MV-4-11 (cell line): ENCODE data around the gene KIF22.
"Not testable (repeated sequence)": the region's sequence is repeated elsewhere in the genome, so short reads cannot be mapped to it uniquely, and the experiment has no call there.

Experiments used
- DNase-seq: peaks from one replicate; lab custom pipeline; 2025; lab: John Stamatoyannopoulos, UW

The KIF22 gene

GRCh38 chr16:29766571-29766970 is 24.0 kb upstream of the KIF22 start:
- no peak for DNase-seq

GRCh38 chr16:29767062-29767461 is 23.5 kb upstream of the KIF22 start:
- DNase-seq, result no peak

GRCh38 chr16:29769507-29769906 is 21.0 kb upstream of the KIF22 start:
- no peak for DNase-seq

GRCh38 chr16:29770250-29770929 is 20.2 kb upstream of the KIF22 start:
- DNase-seq, result no peak

- DNase-seq, result not testable (repeated sequence)
Observed at GRCh38 chr16:29772330-29772729, 18.2 kb upstream of the KIF22 start.

- no peak for DNase-seq
Observed at GRCh38 chr16:29774730-29775129, 15.8 kb upstream of the KIF22 start.

GRCh38 chr16:29775742-29776408 is 14.7 kb upstream of the KIF22 start:
- DNase-seq, result no peak

DNA sequence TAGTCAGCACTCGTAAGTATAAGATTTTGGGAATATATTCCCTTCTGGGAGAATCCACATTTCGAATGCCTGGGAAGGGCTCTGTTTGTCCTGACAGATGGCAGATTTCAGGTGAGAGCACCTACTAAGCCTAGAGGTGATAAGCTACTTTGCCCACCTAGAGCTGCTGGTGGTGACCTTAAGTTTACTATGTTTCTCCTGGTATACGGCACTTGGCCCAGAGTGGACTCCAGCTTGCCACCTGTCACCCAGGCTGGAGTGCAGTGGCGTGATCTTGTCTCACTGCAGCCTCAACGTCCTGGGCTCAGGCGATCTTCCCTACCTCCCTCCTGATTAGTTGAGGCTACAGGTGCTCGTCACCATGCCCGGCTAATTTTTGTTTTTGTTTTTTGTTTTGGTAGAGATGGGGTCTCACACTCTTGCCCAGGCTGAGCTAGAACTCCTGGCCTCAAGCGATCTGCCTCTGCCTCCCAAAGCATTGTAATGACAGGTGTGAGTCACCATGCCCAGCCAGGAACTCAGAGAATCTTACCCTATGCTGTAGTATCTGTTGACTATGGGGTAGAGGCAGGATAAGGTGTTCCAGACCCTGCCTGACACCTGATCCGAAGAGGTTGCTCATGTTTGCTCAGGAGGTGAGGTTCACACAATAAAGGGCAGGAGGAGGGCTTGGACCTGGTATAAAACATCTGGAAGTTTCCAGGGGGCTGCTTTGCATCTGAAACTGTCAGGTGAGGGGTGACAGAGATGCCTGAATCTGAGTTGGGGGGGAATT is 12.8 kb upstream of the KIF22 start, which contains the start of gene ZG16:
Gene ZG16 (plus strand): TSS at position 681 of the 775 bp plus-strand sequence. CDS start 1,011 bp downstream, outside the sequence.
- no peak for DNase-seq

- no peak for DNase-seq
Observed at GRCh38 chr16:29779474-29779873, 11.1 kb upstream of the KIF22 start.

- not testable (repeated sequence) for DNase-seq
Observed at GRCh38 chr16:29783094-29783953, 7.2 kb upstream of the KIF22 start.

DNA sequence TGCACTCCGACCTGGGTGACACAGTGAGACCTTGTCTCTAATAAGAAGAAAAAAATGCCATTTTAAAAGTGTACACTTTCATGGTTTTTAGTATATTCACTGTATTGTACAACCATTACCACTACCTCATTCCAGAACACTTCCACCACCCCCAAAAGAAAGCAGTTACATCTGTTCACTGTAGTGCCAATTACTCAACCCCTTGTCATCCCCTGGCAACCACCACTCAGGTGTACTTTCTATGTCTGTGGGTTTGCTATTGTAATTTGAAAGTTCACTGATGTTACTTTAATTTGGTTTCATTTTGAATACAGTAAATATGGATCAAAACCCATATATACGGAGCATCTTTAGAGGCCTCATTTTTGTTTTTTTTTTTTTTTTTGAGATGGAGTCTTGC is 6.4 kb upstream of the KIF22 start:
- DNase-seq, result no peak

DNA sequence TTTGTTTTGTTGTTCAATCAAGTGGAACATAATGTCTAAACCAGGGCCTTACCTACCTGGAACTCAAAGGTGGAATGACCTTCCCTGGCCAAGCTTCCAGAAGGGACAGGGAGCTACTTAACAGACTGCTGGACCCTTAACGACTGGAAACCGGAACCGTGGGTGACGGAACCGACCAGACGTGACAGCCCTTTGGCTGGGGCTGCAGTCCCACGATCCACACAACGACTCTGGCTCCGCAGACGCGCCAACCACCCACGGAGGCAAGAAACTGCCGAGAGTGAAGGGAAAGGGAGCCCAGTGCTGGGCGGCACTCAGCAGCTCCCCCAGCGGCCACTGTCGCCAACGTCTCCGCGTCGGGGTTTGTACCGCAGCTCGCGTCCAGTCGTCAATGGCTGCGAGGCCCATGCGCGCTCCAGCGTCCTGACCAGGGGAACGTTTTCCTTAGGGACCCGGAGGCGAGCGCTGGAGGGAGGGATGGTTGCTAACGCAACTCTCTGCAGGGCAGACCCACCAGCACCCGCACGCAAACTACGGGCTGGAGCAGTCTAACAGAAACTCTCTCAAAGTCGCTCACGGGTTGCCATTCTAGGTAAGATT is 5.5 kb upstream of the KIF22 start:
- no peak for DNase-seq

DNA sequence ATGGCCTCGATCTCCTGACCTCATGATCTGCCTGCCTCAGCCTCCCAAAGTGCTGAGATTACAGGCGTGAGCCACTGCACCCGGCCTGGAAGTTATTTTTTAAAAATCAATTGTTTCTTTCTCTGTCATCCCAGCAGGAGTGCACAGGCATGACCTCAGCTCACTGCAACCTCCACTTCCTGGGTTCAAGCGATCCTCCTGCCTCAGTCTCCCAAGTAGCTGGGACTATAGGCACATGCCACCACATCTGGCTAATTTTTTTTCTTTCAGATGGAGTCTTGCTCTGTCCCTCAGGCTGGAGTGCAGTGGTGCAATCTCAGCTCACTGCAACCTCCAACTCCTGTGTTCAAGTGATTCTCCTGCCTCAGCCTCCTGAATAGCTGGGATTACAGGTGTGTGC is 3.4 kb upstream of the KIF22 start:
- DNase-seq, result not testable (repeated sequence)

- no peak for DNase-seq
Observed at GRCh38 chr16:29789775-29790182, 772 bp upstream of the KIF22 start.

DNA sequence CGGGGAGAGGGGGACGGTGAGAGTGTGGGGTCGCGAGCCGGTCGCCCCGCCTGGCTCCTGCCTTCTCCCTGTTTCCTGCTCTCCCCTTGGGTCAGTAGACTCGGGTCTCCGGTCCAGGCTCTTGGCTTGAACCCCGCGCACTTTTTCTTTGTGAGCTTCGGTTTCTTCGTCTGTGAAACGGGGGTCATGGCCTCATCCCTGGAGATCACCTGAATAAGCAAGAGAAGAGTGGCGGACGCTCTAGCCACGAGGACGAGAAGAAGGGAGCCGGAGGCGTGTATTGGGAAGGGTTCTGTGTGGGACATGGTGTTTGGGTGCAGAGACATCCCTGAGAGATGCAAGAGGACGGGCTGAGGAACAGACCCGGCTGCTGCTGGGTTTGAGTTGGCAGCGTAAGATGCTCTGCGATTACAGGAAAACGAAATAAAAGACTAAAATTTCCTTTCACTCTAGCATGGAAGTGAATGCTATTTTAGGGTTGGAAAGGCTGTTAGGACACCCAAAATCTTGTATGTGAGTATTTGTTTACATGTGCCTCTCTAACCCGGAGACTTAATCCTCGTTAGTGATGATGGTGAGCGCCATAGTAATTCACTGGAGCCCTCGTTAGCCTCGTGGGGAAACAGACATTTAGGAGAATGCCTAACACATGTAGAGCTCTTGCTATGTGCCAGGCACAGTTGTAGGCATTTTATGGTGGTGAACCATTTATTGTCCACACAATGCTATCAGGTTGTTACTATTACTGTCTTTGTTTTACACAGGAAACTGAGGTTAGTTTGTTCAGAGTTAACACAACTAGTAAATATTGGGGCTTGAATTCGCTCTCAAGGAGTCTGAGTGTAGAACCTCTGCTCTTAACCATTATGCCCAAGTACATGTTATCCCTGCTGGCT is 646 bp downstream of the KIF22 start:
- DNase-seq, result no peak

GRCh38 chr16:29791845-29792807 is 1.6 kb downstream of the KIF22 start:
- DNase-seq, result no peak

DNA sequence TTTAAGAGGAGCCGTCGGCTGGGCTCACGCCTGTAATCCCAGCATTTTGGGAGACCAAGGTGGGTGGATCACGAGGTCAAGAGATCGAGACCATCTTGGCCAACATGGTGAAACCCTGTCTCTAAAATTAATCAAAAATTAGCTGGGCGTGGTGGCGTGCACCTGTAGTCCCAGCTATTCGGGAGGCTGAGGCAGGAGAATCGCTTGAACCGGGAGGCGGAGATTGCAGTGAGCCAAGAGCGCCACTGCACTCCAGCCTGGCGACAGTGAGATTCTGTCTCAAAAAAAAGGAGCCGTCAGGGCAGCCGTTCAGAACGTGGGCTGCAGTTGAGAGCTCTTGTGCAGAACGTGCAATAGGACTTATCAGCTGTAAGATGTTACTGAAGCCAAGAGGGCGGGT is 2.6 kb downstream of the KIF22 start:
- not testable (repeated sequence) for DNase-seq

GRCh38 chr16:29794231-29794710 is 3.7 kb downstream of the KIF22 start:
- DNase-seq, result no peak

DNA sequence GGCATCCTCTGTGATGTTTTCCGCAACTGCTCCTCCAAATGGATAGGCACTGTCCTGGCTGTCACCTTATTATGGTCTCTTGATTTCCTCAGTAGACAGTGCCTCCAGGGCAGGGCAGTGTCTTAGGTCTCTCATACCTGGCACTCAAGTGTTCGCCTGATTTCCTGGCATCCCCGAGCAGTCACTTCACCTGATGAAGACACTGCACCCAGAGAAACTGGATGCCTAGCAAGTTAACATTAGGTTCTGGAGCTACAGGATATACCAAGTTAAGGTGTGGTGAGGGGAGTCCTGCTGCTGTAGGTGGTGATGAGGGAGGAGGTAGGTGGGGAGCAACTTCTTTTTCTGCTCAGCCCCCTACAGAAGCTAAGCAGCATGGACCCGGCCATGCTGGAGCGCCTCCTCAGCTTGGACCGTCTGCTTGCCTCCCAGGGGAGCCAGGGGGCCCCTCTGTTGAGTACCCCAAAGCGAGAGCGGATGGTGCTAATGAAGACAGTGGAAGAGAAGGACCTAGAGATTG is 11.9 kb downstream of the KIF22 start:
- DNase-seq, result no peak
